WERI-Rb-1 (cell line): ENCODE data around the gene PIEZO2.

Experiments
- DNase-seq: peaks from one replicate; pipeline ENCODE4 v3.0.0-alpha.2; 2020
- H3K27ac ChIP-seq: fragments of 250-450 bp; sonication (Bioruptor Pico); 2 replicates; pipeline ENCODE4 v1.5.1; 2020; ENCODE audit warnings: mild to moderate bottlenecking, moderate library complexity
- H3K27me3 ChIP-seq: fragments of 250-450 bp; sonication (Bioruptor Pico); 2 replicates; pipeline ENCODE4 v1.5.1; 2021; ENCODE audit warnings: mild to moderate bottlenecking, low read depth, moderate library complexity; ENCODE audit not compliant: insufficient read depth, severe bottlenecking
- H3K36me3 ChIP-seq: fragments of 250-450 bp; sonication (Bioruptor Pico); 2 replicates; pipeline ENCODE4 v1.5.1; 2020; ENCODE audit warnings: mild to moderate bottlenecking, moderate library complexity
- H3K4me3 ChIP-seq: 2 replicates; pipeline ENCODE4 v1.5.1; 2011; ENCODE audit warnings: low read depth, mild to moderate bottlenecking, control low read depth, low read length
- H3K9me3 ChIP-seq: fragments of 250-450 bp; sonication (Bioruptor Pico); 2 replicates; pipeline ENCODE4 v1.5.1; 2021; ENCODE audit warnings: mild to moderate bottlenecking, moderate library complexity; ENCODE audit not compliant: severe bottlenecking
- TF ChIP-seq, protein P1 (sequence below): IDR thresholded peaks from 2 replicates; pipeline ENCODE4 v1.5.1; 2011; ENCODE audit warnings: low read depth, mild to moderate bottlenecking, control low read depth, inconsistent platforms, low read length

PIEZO2 gene

DNA sequence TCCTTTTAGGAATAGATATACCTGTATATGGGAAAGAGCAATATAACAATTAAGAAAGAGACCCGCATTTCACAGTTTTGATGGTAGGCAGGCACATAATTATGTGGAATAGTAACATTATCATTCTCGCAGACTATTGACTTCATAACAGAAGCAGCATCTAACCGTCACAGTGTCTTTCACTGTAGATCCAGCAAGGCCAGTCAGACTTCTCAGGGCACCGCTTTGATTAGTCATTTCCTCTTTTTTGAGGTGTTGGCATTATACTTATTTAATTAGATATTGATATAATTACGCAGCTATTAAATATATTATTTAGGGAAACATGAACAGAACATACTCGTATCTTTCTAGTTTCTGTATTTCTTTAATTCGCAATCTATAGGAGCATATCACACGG is 447.2 kb downstream of the PIEZO2 start:
- Histone ChIP-seq H3K27ac (no peak overlapping the region), H3K4me3 (no peak overlapping the region), H3K9me3 (no peaks in the 10 kb centered on the region), H3K36me3 (no peaks in the 10 kb centered on the region), H3K27me3 (peaks cover 6% of the 10 kb centered on the region)
- no peak for DNase-seq
- TF ChIP-seq, protein P1, sequence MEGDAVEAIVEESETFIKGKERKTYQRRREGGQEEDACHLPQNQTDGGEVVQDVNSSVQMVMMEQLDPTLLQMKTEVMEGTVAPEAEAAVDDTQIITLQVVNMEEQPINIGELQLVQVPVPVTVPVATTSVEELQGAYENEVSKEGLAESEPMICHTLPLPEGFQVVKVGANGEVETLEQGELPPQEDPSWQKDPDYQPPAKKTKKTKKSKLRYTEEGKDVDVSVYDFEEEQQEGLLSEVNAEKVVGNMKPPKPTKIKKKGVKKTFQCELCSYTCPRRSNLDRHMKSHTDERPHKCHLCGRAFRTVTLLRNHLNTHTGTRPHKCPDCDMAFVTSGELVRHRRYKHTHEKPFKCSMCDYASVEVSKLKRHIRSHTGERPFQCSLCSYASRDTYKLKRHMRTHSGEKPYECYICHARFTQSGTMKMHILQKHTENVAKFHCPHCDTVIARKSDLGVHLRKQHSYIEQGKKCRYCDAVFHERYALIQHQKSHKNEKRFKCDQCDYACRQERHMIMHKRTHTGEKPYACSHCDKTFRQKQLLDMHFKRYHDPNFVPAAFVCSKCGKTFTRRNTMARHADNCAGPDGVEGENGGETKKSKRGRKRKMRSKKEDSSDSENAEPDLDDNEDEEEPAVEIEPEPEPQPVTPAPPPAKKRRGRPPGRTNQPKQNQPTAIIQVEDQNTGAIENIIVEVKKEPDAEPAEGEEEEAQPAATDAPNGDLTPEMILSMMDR: no peak

DNA sequence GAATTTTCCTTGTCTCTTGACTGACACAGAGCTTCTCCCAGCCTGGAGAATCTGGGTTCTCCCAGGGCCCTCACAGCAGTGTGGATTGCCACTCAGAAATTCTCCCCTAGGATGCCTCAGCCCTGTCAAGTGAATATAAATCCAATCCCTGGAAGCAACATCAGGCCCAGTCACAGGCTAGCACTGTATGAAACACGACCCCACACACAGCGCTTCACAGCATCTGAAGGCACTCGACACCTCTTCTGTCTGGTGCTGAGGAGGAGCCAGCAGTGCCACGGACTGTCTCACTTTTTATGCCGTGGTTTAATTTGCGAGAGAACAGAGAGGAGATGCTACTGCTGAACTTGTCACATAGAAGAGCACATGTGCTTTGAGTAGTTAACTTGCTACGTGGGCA is 459.0 kb downstream of the PIEZO2 start:
- DNase-seq: no peak

DNA sequence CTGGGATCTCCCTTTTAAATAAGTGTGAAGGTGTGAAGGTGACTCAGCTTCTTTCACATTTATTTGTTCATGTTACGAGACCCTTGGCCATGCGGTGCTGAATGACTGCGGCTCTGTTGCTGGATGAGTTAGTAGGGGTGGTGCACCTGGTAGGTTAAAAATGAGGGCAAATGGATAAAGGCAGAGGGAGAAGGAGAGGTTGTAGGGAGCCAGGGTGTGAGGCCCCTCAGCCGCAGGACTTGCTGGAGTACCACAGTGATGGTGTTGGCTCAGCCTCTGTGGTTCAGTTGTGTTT is 459.4 kb downstream of the PIEZO2 start:
- TF ChIP-seq, protein P1: no peak

More for the DNA sequence above, 459.0 kb downstream of the PIEZO2 start:
- Histone ChIP-seq H3K4me3 (no peak overlapping the region), H3K9me3 (no peaks in the 10 kb centered on the region), H3K27ac (no peak overlapping the region), H3K27me3 (no peaks in the 10 kb centered on the region), H3K36me3 (no peaks in the 10 kb centered on the region)
- TF ChIP-seq, protein P1: no peak

GRCh38 chr18:10689236-10690034 is 459.9 kb downstream of the PIEZO2 start:
- TF ChIP-seq, protein P1: no peak
- DNase-seq: no peak
- Histone ChIP-seq H3K36me3 (no peaks in the 10 kb centered on the region), H3K9me3 (no peaks in the 10 kb centered on the region), H3K27me3 (peaks cover 3% of the 10 kb centered on the region), H3K27ac (no peak overlapping the region), H3K4me3 (no peak overlapping the region)

More for the DNA sequence above, 459.4 kb downstream of the PIEZO2 start:
- Histone ChIP-seq H3K27ac (no peak overlapping the region), H3K9me3 (no peaks in the 10 kb centered on the region), H3K4me3 (no peak overlapping the region), H3K27me3 (peaks cover under 1% of the 10 kb centered on the region), H3K36me3 (no peaks in the 10 kb centered on the region)
- DNase-seq: no peak

DNA sequence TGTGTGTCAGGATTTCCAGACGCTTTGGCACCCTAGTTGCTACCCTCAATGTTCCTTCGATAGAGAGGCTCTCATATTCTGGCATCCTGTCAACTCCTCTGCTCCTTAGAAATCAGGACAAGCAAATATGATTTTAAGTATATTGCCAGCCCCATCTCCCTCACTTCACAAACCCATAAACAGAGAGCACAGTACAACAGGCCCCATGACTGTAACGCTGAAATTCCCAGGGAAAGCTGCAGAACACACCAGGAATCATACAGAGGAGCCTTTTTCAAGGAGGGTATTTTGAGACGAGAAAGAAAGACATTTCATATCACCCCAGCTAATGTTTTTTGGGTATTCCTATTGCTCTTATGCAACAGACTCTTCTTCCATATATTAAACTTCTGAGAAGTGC is 460.6 kb downstream of the PIEZO2 start:
- H3K27ac ChIP-seq: no peak overlapping the region
- no peak for DNase-seq
- TF ChIP-seq, protein P1: no peak
- H3K9me3 ChIP-seq: no peaks in the 10 kb centered on the region
- peaks cover 3% of the 10 kb centered on the region for H3K27me3 ChIP-seq
- H3K36me3 ChIP-seq: no peaks in the 10 kb centered on the region
- H3K4me3 ChIP-seq: no peak overlapping the region
